ENCODE results near the gene TRIM58. TPM values are rescaled to one million over a fixed set of nuclear protein-coding genes. Genes with fewer than 3 reads are reported as not detected.

Gene TRIM58
- total RNA-seq, 4 donors from 2014 or later: 0.59 to 7.9 (median 0.87) TPM

GRCh38 chr1:247919952-247920351 lies 63.0 kb downstream of the TRIM58 start, which contains the start of gene OR2T8:
Gene OR2T8 (plus strand): TSS chr1:247920252. CDS start chr1:247921018, 766 bp downstream.
- Histone ChIP-seq H3K27me3 (no peaks in the 10 kb centered on the region), H3K27ac (no peak within 1 kb of the TSS), H3K4me3 (no peak within 1 kb of the TSS), H3K36me3 (no peaks in the 10 kb centered on the region), H3K4me1 (no peaks in the 10 kb centered on the region), H3K9me3 (no peaks in the 10 kb centered on the region)
- WGBS: 95% methylated on average over 2 of the region's 2 CpGs
- TF ChIP-seq POLR2A (IDR thresholded peaks at IDR 0.05) (no peak), POLR2AphosphoS5 (IDR thresholded peaks at IDR 0.05) (no peak), EP300 (IDR thresholded peaks at IDR 0.05) (no peak)
- TF ChIP-seq, protein P1, sequence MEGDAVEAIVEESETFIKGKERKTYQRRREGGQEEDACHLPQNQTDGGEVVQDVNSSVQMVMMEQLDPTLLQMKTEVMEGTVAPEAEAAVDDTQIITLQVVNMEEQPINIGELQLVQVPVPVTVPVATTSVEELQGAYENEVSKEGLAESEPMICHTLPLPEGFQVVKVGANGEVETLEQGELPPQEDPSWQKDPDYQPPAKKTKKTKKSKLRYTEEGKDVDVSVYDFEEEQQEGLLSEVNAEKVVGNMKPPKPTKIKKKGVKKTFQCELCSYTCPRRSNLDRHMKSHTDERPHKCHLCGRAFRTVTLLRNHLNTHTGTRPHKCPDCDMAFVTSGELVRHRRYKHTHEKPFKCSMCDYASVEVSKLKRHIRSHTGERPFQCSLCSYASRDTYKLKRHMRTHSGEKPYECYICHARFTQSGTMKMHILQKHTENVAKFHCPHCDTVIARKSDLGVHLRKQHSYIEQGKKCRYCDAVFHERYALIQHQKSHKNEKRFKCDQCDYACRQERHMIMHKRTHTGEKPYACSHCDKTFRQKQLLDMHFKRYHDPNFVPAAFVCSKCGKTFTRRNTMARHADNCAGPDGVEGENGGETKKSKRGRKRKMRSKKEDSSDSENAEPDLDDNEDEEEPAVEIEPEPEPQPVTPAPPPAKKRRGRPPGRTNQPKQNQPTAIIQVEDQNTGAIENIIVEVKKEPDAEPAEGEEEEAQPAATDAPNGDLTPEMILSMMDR (IDR thresholded peaks at IDR 0.05): no peak
- DNase-seq (ENCODE audit: low spot score in 2 of 2): no peak

DNA sequence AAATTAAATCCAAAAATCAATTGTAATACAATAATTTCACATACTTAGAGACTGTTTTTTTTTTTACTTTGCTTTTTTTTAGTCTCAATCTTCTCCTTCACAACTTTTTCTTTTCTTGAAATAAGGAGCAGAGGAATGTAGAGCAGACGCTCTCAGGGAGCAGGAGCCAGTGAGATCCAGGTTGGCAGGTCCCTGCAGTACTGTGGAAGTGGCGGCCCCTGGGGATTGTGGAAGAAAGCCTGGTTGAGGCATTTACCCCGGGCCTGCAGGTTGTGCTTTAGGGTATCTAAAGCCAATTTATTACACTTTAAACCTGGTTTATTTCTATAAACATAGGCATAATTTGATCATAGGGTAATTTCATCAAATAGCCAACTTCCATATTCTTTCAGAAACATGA lies 67.0 kb downstream of the TRIM58 start:
- Histone ChIP-seq H3K4me1 (no peaks in the 10 kb centered on the region), H3K27me3 (no peaks in the 10 kb centered on the region), H3K36me3 (no peaks in the 10 kb centered on the region), H3K9me3 (no peaks in the 10 kb centered on the region), H3K27ac (no peak overlapping the region), H3K4me3 (no peak overlapping the region)
- DNase-seq (ENCODE audit: low spot score in 2 of 2): no peak
- no peak for TF ChIP-seq POLR2AphosphoS5 (IDR thresholded peaks at IDR 0.05)
- TF ChIP-seq EP300 (IDR thresholded peaks at IDR 0.05): no peak
- no peak for TF ChIP-seq POLR2A (IDR thresholded peaks at IDR 0.05)
- TF ChIP-seq, protein P1 (IDR thresholded peaks at IDR 0.05): no peak
- 62% methylated on average over 3 of the region's 3 CpGs for WGBS

GRCh38 chr1:247924868-247925267 lies 67.9 kb downstream of the TRIM58 start, which contains the start of gene OR2AJ1:
Gene OR2AJ1 (plus strand): TSS chr1:247924889. CDS start chr1:247933769, 8,880 bp downstream.
- Histone ChIP-seq H3K27ac (no peak within 1 kb of the TSS), H3K27me3 (no peaks in the 10 kb centered on the region), H3K36me3 (no peaks in the 10 kb centered on the region), H3K9me3 (no peaks in the 10 kb centered on the region), H3K4me3 (no peak within 1 kb of the TSS), H3K4me1 (no peaks in the 10 kb centered on the region)
- DNase-seq (ENCODE audit: low spot score in 2 of 2): no peak
- TF ChIP-seq EP300 (IDR thresholded peaks at IDR 0.05) (no peak), POLR2A (IDR thresholded peaks at IDR 0.05) (no peak), POLR2AphosphoS5 (IDR thresholded peaks at IDR 0.05) (no peak)
- TF ChIP-seq, protein P1 (IDR thresholded peaks at IDR 0.05): no peak
- WGBS: 89% methylated on average over 9 of the region's 9 CpGs

Other genes with a start within 250 kb of the TRIM58 start
- not detected for gene OR13G1, start 177.4 kb upstream of the TRIM58 start, total RNA-seq
- not detected for gene OR6F1, start 140.5 kb upstream of the TRIM58 start, total RNA-seq
- under 1 TPM in 1 of 4 donors, not detected in 3; 0.57 TPM for gene OR14K1, start 118.6 kb upstream of the TRIM58 start, total RNA-seq
- gene OR14A2, start 109.0 kb upstream of the TRIM58 start, total RNA-seq: not detected
- not detected for gene OR1C1, start 96.6 kb upstream of the TRIM58 start, total RNA-seq
- gene OR14A16, start 33.1 kb upstream of the TRIM58 start, total RNA-seq: not detected
- not detected for gene OR11L1, start 15.3 kb upstream of the TRIM58 start, total RNA-seq
- 1 to 10 TPM in 2 of 4 donors, under 1 TPM in 1, not detected in 1; 0.81 to 3.1 (median 1.2) TPM for gene OR2W3, start 38.4 kb downstream of the TRIM58 start, total RNA-seq
- gene OR2T8, start 63.1 kb downstream of the TRIM58 start, total RNA-seq: not detected
- gene OR2AJ1, start 67.7 kb downstream of the TRIM58 start, total RNA-seq: not detected
- gene OR2L8, start 91.7 kb downstream of the TRIM58 start, total RNA-seq: under 1 TPM in 1 of 4 donors, not detected in 3; 0.97 TPM
- not detected for gene OR2AK2, start 108.0 kb downstream of the TRIM58 start, total RNA-seq
- not detected for gene OR2L5, start 156.5 kb downstream of the TRIM58 start, total RNA-seq
- gene OR2L2, start 172.9 kb downstream of the TRIM58 start, total RNA-seq: not detected
- gene OR2L3, start 189.6 kb downstream of the TRIM58 start, total RNA-seq: not detected
- gene OR2L13, start 238.0 kb downstream of the TRIM58 start, total RNA-seq: not detected

Measured in suprapubic skin (tissue), 4 donors.